SK-N-MC (cell line): ENCODE data around the gene ANKRD11.

ENCODE experiments used
- EZH2 ChIP-seq: fragments of 200-600 bp; sonication (generic); IDR thresholded peaks from one replicate; pipeline ENCODE4 v1.6.1; 2017; ENCODE audit warnings: antibody characterized with exemption
- FOXP2 ChIP-seq: optimal IDR thresholded peaks from 2 replicates; pipeline ENCODE3; 2011; ENCODE audit warnings: mild to moderate bottlenecking, moderate library complexity; ENCODE audit not compliant: insufficient read depth; ENCODE audit errors: extremely low read length, control extremely low read depth
- POLR2AphosphoS5 ChIP-seq: IDR thresholded peaks from 2 replicates; pipeline ENCODE4 v1.6.1; 2012; ENCODE audit warnings: mild to moderate bottlenecking, low read depth, low read length, borderline replicate concordance

DNA sequence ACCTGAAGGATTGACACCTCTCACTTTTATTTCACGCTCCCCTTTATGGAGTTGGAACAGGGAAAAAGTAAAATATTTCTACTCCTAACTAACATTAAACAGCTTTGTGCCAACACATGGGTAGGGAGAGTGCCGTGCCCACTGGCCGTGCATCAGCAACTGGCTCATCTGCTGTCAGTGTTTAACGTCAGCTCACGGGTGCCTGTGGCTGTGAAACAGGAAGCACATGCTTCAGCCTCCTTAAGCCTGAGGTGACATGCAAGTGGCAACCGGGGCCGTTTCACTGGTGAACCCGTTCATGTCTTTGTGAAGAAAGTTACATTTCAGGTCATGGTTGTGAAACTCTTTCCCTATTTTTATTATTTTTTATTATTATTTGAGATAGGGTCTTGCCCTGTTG lies 21.0 kb upstream of the ANKRD11 start:
- TF ChIP-seq POLR2AphosphoS5: no peak
- no peak for TF ChIP-seq EZH2
- no peak for TF ChIP-seq FOXP2
